ENCODE results near the gene MAP7D3.

The MAP7D3 gene

GRCh38 chrX:136221851-136222513, 29.2 kb downstream of the MAP7D3 start:
- Histone ChIP-seq H2BK12ac (ENCODE audit: low read length) (no peak overlapping the region), H3K79me1 (ENCODE audit: low read depth, low read length) (no peaks in the 10 kb centered on the region), H3K4me2 (ENCODE audit: insufficient read depth, low read length, poor library complexity, severe bottlenecking) (no peak overlapping the region), H3K36me3 (replicated peaks in 1 of 2; ENCODE audit: control insufficient read depth in 2 of 2, insufficient read depth in 2 of 2, low read length in 2 of 2) (peaks cover 13 to 54% of the 10 kb centered on the region in 2 donors), H2AFZ (ENCODE audit: low read length) (no peak overlapping the region), H3K18ac (ENCODE audit: low read length) (no peak overlapping the region), H3K4me3 (ENCODE audit: low read length in 2 of 2) (no peak overlapping the region), H3K4me1 (ENCODE audit: control insufficient read depth in 2 of 2, insufficient read depth in 1 of 2, low read depth in 1 of 2, low read length in 2 of 2) (no peaks in the 10 kb centered on the region), H3K4ac (ENCODE audit: low read length) (no peak overlapping the region), H2BK120ac (ENCODE audit: low read depth, low read length) (no peak overlapping the region), H2AK5ac (ENCODE audit: low read depth, low read length) (no peak overlapping the region), H2BK15ac (ENCODE audit: low read length) (no peak overlapping the region), H4K91ac (ENCODE audit: low read depth, low read length, poor library complexity) (no peak overlapping the region), H3K27me3 (ENCODE audit: control insufficient read depth in 3 of 3, insufficient read depth in 3 of 3, low read depth in 1 of 3, low read length in 3 of 3) (peaks cover 0 to 3% (median 0%) of the 10 kb centered on the region in 3 experiments), H3K27ac (replicated peaks; ENCODE audit: low read length) (no peak overlapping the region), H3K9ac (ENCODE audit: low read depth, low read length, poor library complexity) (no peak overlapping the region), H4K8ac (ENCODE audit: low read depth, low read length) (no peak overlapping the region), H3K9me3 (replicated peaks in 1 of 2; ENCODE audit: control insufficient read depth in 2 of 2, insufficient read depth in 1 of 2, low read depth in 1 of 2, low read length in 2 of 2) (no peaks in the 10 kb centered on the region), H2BK5ac (ENCODE audit: low read length) (no peak overlapping the region), H3K14ac (ENCODE audit: low read length) (no peak overlapping the region), H3K23ac (ENCODE audit: low read depth, low read length, poor library complexity) (no peak overlapping the region)
- no peak for DNase-seq (ENCODE audit: low spot score)
- no CpG with 5 or more reads among the region's 3 CpGs for WGBS, 2 donors (ENCODE audit: extremely low coverage in 2 of 2, insufficient read length in 2 of 2, insufficient replicate concordance in 1 of 2)

- no peak overlapping the region for H3K4me2 ChIP-seq (ENCODE audit: insufficient read depth, low read length, poor library complexity, severe bottlenecking)
- no peaks in the 10 kb centered on the region for H3K79me1 ChIP-seq (ENCODE audit: low read depth, low read length)
- no peak overlapping the region for H3K27ac ChIP-seq (replicated peaks; ENCODE audit: low read length)
- H3K23ac ChIP-seq (ENCODE audit: low read depth, low read length, poor library complexity), result no peak overlapping the region
- no peak overlapping the region for H3K18ac ChIP-seq (ENCODE audit: low read length)
- no peaks in the 10 kb centered on the region for H3K9me3 ChIP-seq (replicated peaks in 1 of 2; ENCODE audit: control insufficient read depth in 2 of 2, insufficient read depth in 1 of 2, low read depth in 1 of 2, low read length in 2 of 2)
- no peak overlapping the region for H3K4ac ChIP-seq (ENCODE audit: low read length)
- no peak overlapping the region for H2BK120ac ChIP-seq (ENCODE audit: low read depth, low read length)
- no peak overlapping the region for H2AK5ac ChIP-seq (ENCODE audit: low read depth, low read length)
- H2AFZ ChIP-seq (ENCODE audit: low read length), result no peak overlapping the region
- no peak for DNase-seq (ENCODE audit: low spot score)
- no peak overlapping the region for H2BK5ac ChIP-seq (ENCODE audit: low read length)
- H2BK12ac ChIP-seq (ENCODE audit: low read length), result no peak overlapping the region
- no CpG with 5 or more reads among the region's 3 CpGs for WGBS, 2 donors (ENCODE audit: extremely low coverage in 2 of 2, insufficient read length in 2 of 2, insufficient replicate concordance in 1 of 2)
- H4K8ac ChIP-seq (ENCODE audit: low read depth, low read length), result no peak overlapping the region
- no peak overlapping the region for H3K14ac ChIP-seq (ENCODE audit: low read length)
- H4K91ac ChIP-seq (ENCODE audit: low read depth, low read length, poor library complexity), result no peak overlapping the region
- H3K4me3 ChIP-seq (ENCODE audit: low read length in 2 of 2), result no peak overlapping the region
- no peaks in the 10 kb centered on the region for H3K4me1 ChIP-seq (ENCODE audit: control insufficient read depth in 2 of 2, insufficient read depth in 1 of 2, low read depth in 1 of 2, low read length in 2 of 2)
- H2BK15ac ChIP-seq (ENCODE audit: low read length), result no peak overlapping the region
- no peak overlapping the region for H3K9ac ChIP-seq (ENCODE audit: low read depth, low read length, poor library complexity)
- peaks cover 13 to 46% of the 10 kb centered on the region in 2 donors for H3K36me3 ChIP-seq (replicated peaks in 1 of 2; ENCODE audit: control insufficient read depth in 2 of 2, insufficient read depth in 2 of 2, low read length in 2 of 2)
- peaks cover 0 to 3% (median 0%) of the 10 kb centered on the region in 3 experiments for H3K27me3 ChIP-seq (ENCODE audit: control insufficient read depth in 3 of 3, insufficient read depth in 3 of 3, low read depth in 1 of 3, low read length in 3 of 3)
These were observed 30.2 kb downstream of the MAP7D3 start for GRCh38 chrX:136220951-136221350.

DNA sequence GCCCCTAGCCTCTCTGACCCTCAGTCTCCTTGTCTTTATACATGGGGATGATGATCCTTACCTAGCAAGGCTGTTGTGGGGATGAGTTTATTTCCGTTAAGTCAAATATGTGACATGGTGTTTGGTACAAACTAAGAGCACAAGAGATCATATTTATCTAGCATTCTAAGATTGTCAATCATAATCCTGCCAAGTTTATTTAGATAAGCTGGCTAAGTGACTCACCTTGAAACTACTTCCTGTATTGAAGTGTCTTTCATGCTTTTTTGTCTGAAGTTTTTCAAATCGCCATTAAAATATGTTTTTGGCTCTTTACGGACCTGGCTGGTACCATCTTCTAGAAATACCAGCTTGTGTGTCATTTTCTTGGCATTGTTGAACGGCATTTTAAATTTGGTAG, 30.7 kb downstream of the MAP7D3 start:
- no peak overlapping the region for H3K14ac ChIP-seq (ENCODE audit: low read length)
- H2BK12ac ChIP-seq (ENCODE audit: low read length), result no peak overlapping the region
- no peak overlapping the region for H3K23ac ChIP-seq (ENCODE audit: low read depth, low read length, poor library complexity)
- H4K8ac ChIP-seq (ENCODE audit: low read depth, low read length), result no peak overlapping the region
- H2BK15ac ChIP-seq (ENCODE audit: low read length), result no peak overlapping the region
- H3K36me3 ChIP-seq (replicated peaks in 1 of 2; ENCODE audit: control insufficient read depth in 2 of 2, insufficient read depth in 2 of 2, low read length in 2 of 2), result peaks cover 13 to 42% of the 10 kb centered on the region in 2 donors
- no CpG with 5 or more reads among the region's 4 CpGs for WGBS, 2 donors (ENCODE audit: extremely low coverage in 2 of 2, insufficient read length in 2 of 2, insufficient replicate concordance in 1 of 2)
- H3K9ac ChIP-seq (ENCODE audit: low read depth, low read length, poor library complexity), result no peak overlapping the region
- no peak overlapping the region for H2AK5ac ChIP-seq (ENCODE audit: low read depth, low read length)
- no peak overlapping the region for H3K4me3 ChIP-seq (ENCODE audit: low read length in 2 of 2)
- no peak overlapping the region for H3K4ac ChIP-seq (ENCODE audit: low read length)
- H3K4me2 ChIP-seq (ENCODE audit: insufficient read depth, low read length, poor library complexity, severe bottlenecking), result no peak overlapping the region
- H3K18ac ChIP-seq (ENCODE audit: low read length), result no peak overlapping the region
- peaks cover 0 to 3% (median 0%) of the 10 kb centered on the region in 3 experiments for H3K27me3 ChIP-seq (ENCODE audit: control insufficient read depth in 3 of 3, insufficient read depth in 3 of 3, low read depth in 1 of 3, low read length in 3 of 3)
- H2AFZ ChIP-seq (ENCODE audit: low read length), result no peak overlapping the region
- H3K79me1 ChIP-seq (ENCODE audit: low read depth, low read length), result no peaks in the 10 kb centered on the region
- no peaks in the 10 kb centered on the region for H3K9me3 ChIP-seq (replicated peaks in 1 of 2; ENCODE audit: control insufficient read depth in 2 of 2, insufficient read depth in 1 of 2, low read depth in 1 of 2, low read length in 2 of 2)
- H2BK120ac ChIP-seq (ENCODE audit: low read depth, low read length), result no peak overlapping the region
- H4K91ac ChIP-seq (ENCODE audit: low read depth, low read length, poor library complexity), result no peak overlapping the region
- H2BK5ac ChIP-seq (ENCODE audit: low read length), result no peak overlapping the region
- H3K27ac ChIP-seq (replicated peaks; ENCODE audit: low read length), result no peak overlapping the region
- H3K4me1 ChIP-seq (ENCODE audit: control insufficient read depth in 2 of 2, insufficient read depth in 1 of 2, low read depth in 1 of 2, low read length in 2 of 2), result no peaks in the 10 kb centered on the region
- no peak for DNase-seq (ENCODE audit: low spot score)

GRCh38 chrX:136219893-136220292, 31.3 kb downstream of the MAP7D3 start:
- no CpG with 5 or more reads among the region's 5 CpGs for WGBS, 2 donors (ENCODE audit: extremely low coverage in 2 of 2, insufficient read length in 2 of 2, insufficient replicate concordance in 1 of 2)

More at GRCh38 chrX:136219893-136220292, 31.3 kb downstream of the MAP7D3 start:
- H3K36me3 ChIP-seq (replicated peaks in 1 of 2; ENCODE audit: control insufficient read depth in 2 of 2, insufficient read depth in 2 of 2, low read length in 2 of 2), result peaks cover 12 to 36% of the 10 kb centered on the region in 2 donors
- H3K14ac ChIP-seq (ENCODE audit: low read length), result no peak overlapping the region
- H3K23ac ChIP-seq (ENCODE audit: low read depth, low read length, poor library complexity), result no peak overlapping the region
- no peak overlapping the region for H4K8ac ChIP-seq (ENCODE audit: low read depth, low read length)
- no peak overlapping the region for H3K9ac ChIP-seq (ENCODE audit: low read depth, low read length, poor library complexity)
- H3K79me1 ChIP-seq (ENCODE audit: low read depth, low read length), result no peaks in the 10 kb centered on the region
- H2BK5ac ChIP-seq (ENCODE audit: low read length), result no peak overlapping the region
- H2BK12ac ChIP-seq (ENCODE audit: low read length), result no peak overlapping the region
- no peak for DNase-seq (ENCODE audit: low spot score)
- H3K27me3 ChIP-seq (ENCODE audit: control insufficient read depth in 3 of 3, insufficient read depth in 3 of 3, low read depth in 1 of 3, low read length in 3 of 3), result peaks cover 0 to 3% (median 0%) of the 10 kb centered on the region in 3 experiments
- H3K4me2 ChIP-seq (ENCODE audit: insufficient read depth, low read length, poor library complexity, severe bottlenecking), result no peak overlapping the region
- H3K4me3 ChIP-seq (ENCODE audit: low read length in 2 of 2), result no peak overlapping the region
- no peak overlapping the region for H2BK15ac ChIP-seq (ENCODE audit: low read length)
- H3K4ac ChIP-seq (ENCODE audit: low read length), result no peak overlapping the region
- no peak overlapping the region for H2AK5ac ChIP-seq (ENCODE audit: low read depth, low read length)
- H3K4me1 ChIP-seq (ENCODE audit: control insufficient read depth in 2 of 2, insufficient read depth in 1 of 2, low read depth in 1 of 2, low read length in 2 of 2), result no peaks in the 10 kb centered on the region
- H3K27ac ChIP-seq (replicated peaks; ENCODE audit: low read length), result no peak overlapping the region
- H4K91ac ChIP-seq (ENCODE audit: low read depth, low read length, poor library complexity), result no peak overlapping the region
- H3K9me3 ChIP-seq (replicated peaks in 1 of 2; ENCODE audit: control insufficient read depth in 2 of 2, insufficient read depth in 1 of 2, low read depth in 1 of 2, low read length in 2 of 2), result no peaks in the 10 kb centered on the region
- H3K18ac ChIP-seq (ENCODE audit: low read length), result no peak overlapping the region
- no peak overlapping the region for H2AFZ ChIP-seq (ENCODE audit: low read length)
- H2BK120ac ChIP-seq (ENCODE audit: low read depth, low read length), result no peak overlapping the region
